B cell (primary cell): ENCODE data around the gene COL5A3. TPM values are rescaled to one million over a fixed set of nuclear protein-coding genes. Genes with fewer than 3 reads are reported as not detected.

Source experiments
- ATAC-seq: fragments of 200-7000 bp; cut with Tn5 transposase; one replicate; pipeline ENCODE4 v1.10.0; 2021; ENCODE audit warnings: low read depth, mild to moderate bottlenecking, moderate number of reproducible peaks, moderate library complexity
- CTCF ChIA-PET: fragments of 350-600 bp; sonication (Branson Sonifier 250); formaldehyde crosslinking; loops from one replicate; lab custom pipeline; 2021; ENCODE audit warnings: antibody characterized with exemption, inconsistent platforms; lab: Charles Lee
- POLR2A ChIA-PET: fragments of 350-600 bp; sonication (Branson Sonifier 250); formaldehyde crosslinking; loops from one replicate; lab custom pipeline; 2021; ENCODE audit warnings: antibody characterized with exemption; lab: Charles Lee
- DNase-seq: peaks from one replicate; pipeline ENCODE4 v3.0.0; 2013
- H2AFZ ChIP-seq: 2 replicates; pipeline ENCODE4 v1.6.1; 2012; ENCODE audit warnings: mild to moderate bottlenecking, low read depth, low read length; ENCODE audit not compliant: insufficient read depth, poor library complexity, severe bottlenecking
- H3K27ac ChIP-seq, 2 donors: 1 replicate in 1 of 2; 2 replicates in 1 of 2; pipeline ENCODE4 v1.5.1; 2012 to 2013; ENCODE audit warnings: low read length in 2 of 2, mild to moderate bottlenecking in 2 of 2, moderate library complexity in 1 of 2
- H3K27me3 ChIP-seq, 4 experiments: fragments of 200-600 bp in 1 of 4; sonication (generic) in 1 of 4; replicated peaks in 1 of 4; 1 replicate in 2 of 4; 2 replicates in 2 of 4; pipeline versions ENCODE4 v1.6.1 to v1.7.0; 2013 to 2016; ENCODE audit warnings: low read length in 3 of 4, mild to moderate bottlenecking in 2 of 4, mixed read lengths in 1 of 4, moderate library complexity in 1 of 4; ENCODE audit not compliant: insufficient read depth in 4 of 4, control insufficient read depth in 3 of 4; ENCODE audit errors: control extremely low read depth in 1 of 4
- H3K36me3 ChIP-seq, 2 experiments: replicated peaks in 1 of 2; 1 replicate in 1 of 2; 2 replicates in 1 of 2; pipeline versions ENCODE4 v1.6.1 to v1.7.1; 2013; ENCODE audit warnings: low read length in 1 of 2; ENCODE audit not compliant: insufficient read depth in 2 of 2, control insufficient read depth in 1 of 2; ENCODE audit errors: control extremely low read depth in 1 of 2, extremely low read depth in 1 of 2
- H3K4me1 ChIP-seq, 2 donors: fragments of 200-600 bp in 1 of 2; sonication (generic) in 1 of 2; 1 replicate in 1 of 2; 2 replicates in 1 of 2; pipeline versions ENCODE4 v1.5.1 to v1.6.1; 2013 to 2017; ENCODE audit warnings: low read length in 2 of 2; ENCODE audit not compliant: control insufficient read depth in 2 of 2, insufficient read depth in 2 of 2
- H3K4me2 ChIP-seq: replicated peaks from 2 replicates; pipeline ENCODE3; 2012; ENCODE audit warnings: mild to moderate bottlenecking, low read depth, low read length; ENCODE audit not compliant: poor library complexity, severe bottlenecking
- H3K4me3 ChIP-seq, 5 experiments: fragments of 200-600 bp in 1 of 5; sonication (generic) in 1 of 5; 1 replicate in 3 of 5; 2 replicates in 2 of 5; pipeline versions ENCODE4 v1.5.1 to v1.7.0; 2011 to 2016; ENCODE audit warnings: low read length in 4 of 5, mild to moderate bottlenecking in 4 of 5, low read depth in 2 of 5, control low read depth in 1 of 5, moderate library complexity in 1 of 5; ENCODE audit not compliant: insufficient read depth in 1 of 5; ENCODE audit errors: control extremely low read depth in 1 of 5, extremely low read depth in 1 of 5
- H3K79me2 ChIP-seq: fragments of 200-600 bp; sonication (generic); one replicate; pipeline ENCODE4 v1.6.0; 2016; ENCODE audit warnings: low read length; ENCODE audit not compliant: control insufficient read depth, insufficient read depth
- H3K9ac ChIP-seq: fragments of 200-600 bp; sonication (generic); 2 replicates; pipeline ENCODE4 v1.6.1; 2017; ENCODE audit warnings: mild to moderate bottlenecking, low read length, moderate library complexity
- H3K9me3 ChIP-seq, 3 donors: one replicate each; pipeline versions ENCODE4 v1.6.1 to v1.7.1; 2013; ENCODE audit warnings: low read length in 2 of 3; ENCODE audit not compliant: control insufficient read depth in 2 of 3, insufficient read depth in 1 of 3; ENCODE audit errors: control extremely low read depth in 1 of 3
- H4K20me1 ChIP-seq: 2 replicates; pipeline ENCODE4 v1.6.0; 2012; ENCODE audit warnings: mild to moderate bottlenecking, low read length; ENCODE audit not compliant: insufficient read depth, control insufficient read depth, poor library complexity, severe bottlenecking
- H3K27ac Mint-ChIP-seq: one replicate; pipeline ENCODE4 v1.8.0; 2021; ENCODE audit warnings: mixed read lengths
- H3K27me3 Mint-ChIP-seq: one replicate; pipeline ENCODE4 v1.8.0; 2021; ENCODE audit warnings: mixed read lengths
- H3K4me1 Mint-ChIP-seq: one replicate; pipeline ENCODE4 v1.8.0; 2021; ENCODE audit warnings: mixed read lengths
- H3K4me3 Mint-ChIP-seq: one replicate; pipeline ENCODE4 v1.8.0; 2021; ENCODE audit warnings: mixed read lengths
- H3K9me3 Mint-ChIP-seq: one replicate; pipeline ENCODE4 v1.8.0; 2022; ENCODE audit warnings: mixed read lengths; ENCODE audit not compliant: insufficient read depth
- EZH2 ChIP-seq: IDR thresholded peaks from 2 replicates; pipeline ENCODE4 v1.6.1; 2012; ENCODE audit warnings: borderline replicate concordance, low read depth, mild to moderate bottlenecking, moderate library complexity, low read length; ENCODE audit not compliant: insufficient read depth, poor library complexity, severe bottlenecking
- WGBS: methylation state at CpG from one replicate; pipeline ENCODE4 v1.1.5; 2013; ENCODE audit warnings: missing lambda C conversion rate; ENCODE audit not compliant: insufficient coverage; 5-methylcytosine and 5-hydroxymethylcytosine counted together
- intact Hi-C: fragments of 100-400 bp; cut with micrococcal nuclease; formaldehyde crosslinking; loops from one replicate; pipeline ENCODE4 v1.10.0; 2022
- polyA plus RNA-seq: library from polyadenylated mRNA; depleted of rRNA; stranded (reverse); fragments of >200 nt; gene quantifications from 2 replicates; pipeline ENCODE4 v1.2.3, GENCODE V29; 2012
- total RNA-seq, 2 donors: library from RNA; stranded (reverse); fragments of 120-200 nt in 1 of 2; gene quantifications; 1 replicate in 1 of 2; 2 replicates in 1 of 2; pipeline versions ENCODE4 v1.2.3 to v1.2.4, GENCODE V29; 2013 to 2022
- TF ChIP-seq, protein P1 (sequence below): fragments of 200-600 bp; IDR thresholded peaks from one replicate; pipeline ENCODE4 v1.8.0; 2022; ENCODE audit warnings: antibody characterized with exemption, mild to moderate bottlenecking

Gene COL5A3
- total and polyA plus RNA-seq, 2 donors (not counting 1 experiment from before 2014, with no cell fraction given): 0.01 TPM; not detected in 1

- CTCF ChIA-PET: no interaction called here
- H3K9me3 Mint-ChIP-seq: no peaks in the 10 kb centered on the region
Observed at GRCh38 chr19:9911524-9912185, 98.6 kb downstream of the COL5A3 start.

DNA sequence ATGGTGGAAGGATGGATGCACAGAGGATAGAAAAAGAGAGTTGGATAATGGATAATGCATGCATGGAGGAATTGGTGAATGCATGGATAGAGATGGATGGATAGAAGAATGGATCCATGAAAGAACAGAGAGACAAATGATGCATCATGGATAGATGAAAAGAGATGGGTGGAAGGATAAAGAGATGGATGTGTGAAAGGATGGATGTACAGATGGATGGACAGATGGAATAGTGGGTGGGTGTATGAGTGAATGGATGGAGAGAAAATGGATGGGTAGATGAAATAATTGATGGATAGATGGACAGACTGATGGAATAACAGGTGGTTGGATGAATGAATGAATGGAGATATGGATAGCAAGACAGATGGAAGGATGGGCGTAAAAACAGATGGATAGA is 99.7 kb downstream of the COL5A3 start:
- CTCF ChIA-PET: no interaction called here

More at GRCh38 chr19:9911524-9912185, 98.6 kb downstream of the COL5A3 start:
- Mint-ChIP-seq H3K27me3 (peaks cover 31% of the 10 kb centered on the region), H3K4me3 (no peak overlapping the region), H3K4me1 (peaks cover 13% of the 10 kb centered on the region), H3K27ac (no peak overlapping the region)
- no peaks in the 10 kb centered on the region for H4K20me1 ChIP-seq
- H3K9me3 ChIP-seq: peaks cover 0 to 11% (median 0%) of the 10 kb centered on the region in 3 donors
- no peaks in the 10 kb centered on the region for H3K36me3 ChIP-seq
- ATAC-seq (no peak), DNase-seq (no peak)
- H3K4me2 ChIP-seq: no peak overlapping the region
- H3K27ac ChIP-seq: no peak overlapping the region
- POLR2A ChIA-PET: no interaction called here
- peaks cover 0 to 54% (median 24%) of the 10 kb centered on the region in 4 experiments for H3K27me3 ChIP-seq
- TF ChIP-seq, protein P1, sequence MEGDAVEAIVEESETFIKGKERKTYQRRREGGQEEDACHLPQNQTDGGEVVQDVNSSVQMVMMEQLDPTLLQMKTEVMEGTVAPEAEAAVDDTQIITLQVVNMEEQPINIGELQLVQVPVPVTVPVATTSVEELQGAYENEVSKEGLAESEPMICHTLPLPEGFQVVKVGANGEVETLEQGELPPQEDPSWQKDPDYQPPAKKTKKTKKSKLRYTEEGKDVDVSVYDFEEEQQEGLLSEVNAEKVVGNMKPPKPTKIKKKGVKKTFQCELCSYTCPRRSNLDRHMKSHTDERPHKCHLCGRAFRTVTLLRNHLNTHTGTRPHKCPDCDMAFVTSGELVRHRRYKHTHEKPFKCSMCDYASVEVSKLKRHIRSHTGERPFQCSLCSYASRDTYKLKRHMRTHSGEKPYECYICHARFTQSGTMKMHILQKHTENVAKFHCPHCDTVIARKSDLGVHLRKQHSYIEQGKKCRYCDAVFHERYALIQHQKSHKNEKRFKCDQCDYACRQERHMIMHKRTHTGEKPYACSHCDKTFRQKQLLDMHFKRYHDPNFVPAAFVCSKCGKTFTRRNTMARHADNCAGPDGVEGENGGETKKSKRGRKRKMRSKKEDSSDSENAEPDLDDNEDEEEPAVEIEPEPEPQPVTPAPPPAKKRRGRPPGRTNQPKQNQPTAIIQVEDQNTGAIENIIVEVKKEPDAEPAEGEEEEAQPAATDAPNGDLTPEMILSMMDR: no peak
- TF ChIP-seq EZH2: no peak
- no peaks in the 10 kb centered on the region for H3K79me2 ChIP-seq
- H3K4me3 ChIP-seq: no peak overlapping the region
- H2AFZ ChIP-seq: no peak overlapping the region
- H3K9ac ChIP-seq: no peak overlapping the region
- intact Hi-C loops: no loop called here
- 78% methylated on average over 6 of the region's 6 CpGs for WGBS
- peaks cover 16 to 21% of the 10 kb centered on the region in 2 donors for H3K4me1 ChIP-seq

More for the DNA sequence above, 99.7 kb downstream of the COL5A3 start:
- H3K9me3 Mint-ChIP-seq: peaks cover 3% of the 10 kb centered on the region
- no peaks in the 10 kb centered on the region for H3K36me3 ChIP-seq
- no peaks in the 10 kb centered on the region for H3K79me2 ChIP-seq
- no peaks in the 10 kb centered on the region for H4K20me1 ChIP-seq
- no peak overlapping the region for H3K27ac Mint-ChIP-seq
- H3K27me3 ChIP-seq: peaks cover 0 to 49% (median 23%) of the 10 kb centered on the region in 4 experiments
- H3K27ac ChIP-seq: no peak overlapping the region
- no peak for DNase-seq
- no peak overlapping the region for H3K4me3 Mint-ChIP-seq
- POLR2A ChIA-PET: no interaction called here
- H2AFZ ChIP-seq: no peak overlapping the region
- no peak overlapping the region for H3K9ac ChIP-seq
- no peak for ATAC-seq
- 100% methylated on average over 1 of the region's 1 CpG for WGBS
- peaks cover 12% of the 10 kb centered on the region for H3K4me1 Mint-ChIP-seq
- peaks cover 16 to 21% of the 10 kb centered on the region in 2 donors for H3K4me1 ChIP-seq
- TF ChIP-seq, protein P1: no peak
- no peak for TF ChIP-seq EZH2
- H3K9me3 ChIP-seq: peaks cover 0 to 7% (median 0%) of the 10 kb centered on the region in 3 donors
- no peak overlapping the region for H3K4me2 ChIP-seq
- intact Hi-C loops: no loop called here
- no peak overlapping the region for H3K4me3 ChIP-seq
- peaks cover 34% of the 10 kb centered on the region for H3K27me3 Mint-ChIP-seq
